AG04450 (cell line): ENCODE results near the gene OR6C3. TPM values are rescaled to one million over a fixed set of nuclear protein-coding genes. Genes with fewer than 3 reads are reported as not detected.

Experiments used
- CTCF ChIA-PET: fragments of 300-600, 350-600 bp; formaldehyde crosslinking; extraction: SDS; loops from one replicate; lab custom pipeline; 2022; ENCODE audit warnings: antibody characterized with exemption, inconsistent platforms; lab: Charles Lee
- POLR2A ChIA-PET: fragments of 350-600 bp; formaldehyde crosslinking; extraction: SDS; loops from one replicate; lab custom pipeline; 2021; ENCODE audit warnings: antibody characterized with exemption, inconsistent platforms; lab: Yijun Ruan, JAX
- DNase-seq: peaks from one replicate; pipeline ENCODE4 v3.0.0-alpha.2; 2011; ENCODE audit warnings: low read depth, low spot score
- H3K27ac ChIP-seq: one replicate; pipeline ENCODE4 v1.5.1; 2012; ENCODE audit warnings: low read depth, low read length, control low read depth
- H3K27me3 ChIP-seq: one replicate; pipeline ENCODE4 v1.6.0; 2012; ENCODE audit warnings: low read length; ENCODE audit not compliant: control insufficient read depth, insufficient read depth
- H3K4me3 ChIP-seq: 2 replicates; pipeline ENCODE4 v1.5.1; 2011; ENCODE audit warnings: mild to moderate bottlenecking, low read depth, low read length, control low read depth
- H3K9me3 ChIP-seq: 2 replicates; pipeline ENCODE4 v1.5.1; 2012; ENCODE audit warnings: low read length; ENCODE audit not compliant: control insufficient read depth, insufficient read depth
- CTCF ChIP-seq: IDR thresholded peaks from 2 replicates; pipeline ENCODE4 v1.5.1; 2011; ENCODE audit warnings: low read depth, low read length, control low read depth, inconsistent platforms
- polyA minus RNA-seq: library from RNA; depleted of rRNA, polyadenylated mRNA; stranded (reverse); fragments of >200 nt; gene quantifications from 2 replicates; pipeline ENCODE4 v1.2.3, GENCODE V29; 2011; rRNA and poly(A)+ RNA removed
- polyA plus RNA-seq: library from polyadenylated mRNA; depleted of rRNA; stranded (reverse); fragments of >200 nt; gene quantifications from 2 replicates; pipeline ENCODE4 v1.2.3, GENCODE V29; 2011; rRNA removed

The OR6C3 gene
- polyA plus RNA-seq (not detected in 2 replicates), polyA minus RNA-seq (not detected in 2 replicates)

DNA sequence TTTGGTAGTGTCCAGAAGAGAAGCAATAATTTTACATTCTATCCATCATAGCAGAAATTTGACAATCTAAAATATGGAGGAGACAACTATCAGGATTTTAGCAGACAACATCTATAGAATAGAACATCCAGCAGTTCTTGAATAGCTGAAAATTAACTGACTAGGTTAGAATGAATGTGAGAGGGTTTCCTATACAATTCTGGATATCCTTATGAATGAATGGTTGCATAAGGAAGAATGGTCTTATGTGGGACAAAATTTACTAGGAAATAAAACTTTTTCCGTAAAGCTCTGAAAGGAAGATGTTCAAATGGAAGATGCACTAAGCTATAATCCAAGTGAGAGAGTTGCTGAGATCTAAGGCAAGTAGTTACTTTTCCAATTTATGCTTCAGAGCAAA, at the start of gene OR6C3:
TSS of gene OR6C3 (plus strand) at position 301 of the 400 bp plus-strand sequence. CDS start 955 bp downstream, outside the sequence.
- Histone ChIP-seq H3K27ac (no peak within 1 kb of the TSS), H3K27me3 (no peaks in the 10 kb centered on the region), H3K4me3 (no peak within 1 kb of the TSS), H3K9me3 (no peaks in the 10 kb centered on the region)
- POLR2A ChIA-PET, result no interaction called here
- CTCF ChIA-PET, result no interaction called here
- DNase-seq, result no peak
- no peak for TF ChIP-seq CTCF

DNA sequence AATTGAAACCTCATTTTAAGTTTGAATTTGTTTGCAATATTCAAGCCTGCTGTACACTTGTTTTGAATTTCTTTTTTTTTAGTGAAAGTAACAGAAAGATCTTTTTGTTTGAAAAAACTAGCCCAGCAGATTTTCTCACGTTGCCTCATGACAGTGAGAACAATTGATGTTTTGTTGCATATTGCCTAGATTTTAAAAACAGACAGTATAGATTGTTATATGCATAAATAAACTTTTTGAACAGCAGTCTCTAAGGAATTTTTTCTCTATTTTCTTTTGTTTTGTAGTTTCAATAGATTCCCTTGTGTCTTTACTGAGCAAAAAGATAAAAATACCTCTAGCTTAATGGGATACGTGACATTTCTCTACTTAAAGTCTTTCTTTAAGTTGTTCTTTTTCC, 49.6 kb upstream of the OR6C3 start:
- ChIA-PET POLR2A (no interaction called here), CTCF (no interaction called here)
- DNase-seq, result no peak
- no peak overlapping the region for H3K4me3 ChIP-seq
- H3K27ac ChIP-seq, result no peak overlapping the region
- no peaks in the 10 kb centered on the region for H3K27me3 ChIP-seq
- TF ChIP-seq CTCF, result no peak
- no peaks in the 10 kb centered on the region for H3K9me3 ChIP-seq

- ChIA-PET POLR2A (no interaction called here), CTCF (no interaction called here)
- Histone ChIP-seq H3K27ac (no peak overlapping the region), H3K4me3 (no peak overlapping the region), H3K9me3 (no peaks in the 10 kb centered on the region), H3K27me3 (no peaks in the 10 kb centered on the region)
- TF ChIP-seq CTCF, result no peak
- no peak for DNase-seq
These were observed 40.5 kb upstream of the OR6C3 start for GRCh38 chr12:55289999-55290398.

DNA sequence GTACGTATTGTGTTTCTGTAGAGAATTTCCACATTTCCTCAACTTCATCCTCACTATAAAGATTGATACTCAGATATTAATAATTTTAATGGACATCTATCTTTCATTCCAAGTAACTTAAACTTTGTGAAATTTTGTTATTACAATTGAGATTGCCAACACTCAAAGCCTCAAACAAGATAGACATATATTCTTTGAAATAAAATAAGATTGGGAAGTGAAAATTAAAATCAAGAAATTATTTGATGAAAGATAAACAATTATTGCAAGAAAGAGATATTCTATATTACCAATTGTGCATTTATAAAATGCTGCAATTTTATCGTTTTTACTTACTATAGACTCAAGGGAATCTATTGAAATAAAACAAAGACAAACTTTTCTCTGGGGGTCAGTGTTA, 34.1 kb upstream of the OR6C3 start, which contains the start of gene OR6C6:
TSS of gene OR6C6 (minus strand) at position 101 of the 400 bp plus-strand sequence. CDS start 1,337 bp downstream, outside the sequence.
- Histone ChIP-seq H3K9me3 (no peaks in the 10 kb centered on the region), H3K4me3 (no peak within 1 kb of the TSS), H3K27me3 (no peaks in the 10 kb centered on the region), H3K27ac (no peak within 1 kb of the TSS)
- TF ChIP-seq CTCF, result no peak
- ChIA-PET POLR2A (no interaction called here), CTCF (no interaction called here)
- DNase-seq, result no peak

DNA sequence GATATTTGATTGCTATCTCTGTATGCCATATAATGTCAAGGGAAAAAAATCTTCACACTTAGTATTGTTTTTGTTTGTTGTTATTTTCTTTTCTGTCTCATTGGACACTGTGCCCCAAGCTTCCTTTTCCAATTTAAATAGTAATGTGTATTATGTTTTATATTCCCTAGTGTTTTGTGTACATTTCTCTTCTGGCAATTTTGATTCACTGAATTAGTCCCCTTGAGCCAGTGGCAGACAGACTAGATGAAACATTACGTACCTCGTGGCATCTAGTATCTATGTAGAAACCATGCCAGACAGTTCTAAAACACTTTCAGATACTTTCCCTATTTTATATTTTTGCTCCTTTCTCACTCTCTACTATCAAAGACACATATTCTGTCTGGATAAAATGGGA, 16.5 kb upstream of the OR6C3 start, which contains the start of gene OR6C1:
TSS of gene OR6C1 (plus strand) at position 301 of the 400 bp plus-strand sequence. CDS start 6,257 bp downstream, outside the sequence.
- Histone ChIP-seq H3K9me3 (no peaks in the 10 kb centered on the region), H3K27ac (no peak within 1 kb of the TSS), H3K27me3 (no peaks in the 10 kb centered on the region), H3K4me3 (no peak within 1 kb of the TSS)
- TF ChIP-seq CTCF, result no peak
- DNase-seq, result no peak
- ChIA-PET POLR2A (no interaction called here), CTCF (no interaction called here)
